NCI-H1092 treated with DMSO at 0.1 percent for 48 hours (cell line): ENCODE data around the gene GDF15.
A peak's percentile ranks its signal among the peaks of the same experiment; 100 is the strongest.

Experiments used
- DNase-seq: peaks from one replicate; lab custom pipeline; 2025; lab: John Stamatoyannopoulos, UW

The GDF15 gene

GRCh38 chr19:18419195-18419698 is 33.3 kb downstream of the GDF15 start, which contains the start of gene SSBP4:
SSBP4 (plus strand) TSS chr19:18419398; CDS start chr19:18419649, 251 bp downstream.
- peak; percentile 73 for DNase-seq

- peak; percentile 20 for DNase-seq
Observed at GRCh38 chr19:18419699-18420460, 33.9 kb downstream of the GDF15 start.

- no peak for DNase-seq
Observed at GRCh38 chr19:18420930-18421329, 35.0 kb downstream of the GDF15 start.

DNA sequence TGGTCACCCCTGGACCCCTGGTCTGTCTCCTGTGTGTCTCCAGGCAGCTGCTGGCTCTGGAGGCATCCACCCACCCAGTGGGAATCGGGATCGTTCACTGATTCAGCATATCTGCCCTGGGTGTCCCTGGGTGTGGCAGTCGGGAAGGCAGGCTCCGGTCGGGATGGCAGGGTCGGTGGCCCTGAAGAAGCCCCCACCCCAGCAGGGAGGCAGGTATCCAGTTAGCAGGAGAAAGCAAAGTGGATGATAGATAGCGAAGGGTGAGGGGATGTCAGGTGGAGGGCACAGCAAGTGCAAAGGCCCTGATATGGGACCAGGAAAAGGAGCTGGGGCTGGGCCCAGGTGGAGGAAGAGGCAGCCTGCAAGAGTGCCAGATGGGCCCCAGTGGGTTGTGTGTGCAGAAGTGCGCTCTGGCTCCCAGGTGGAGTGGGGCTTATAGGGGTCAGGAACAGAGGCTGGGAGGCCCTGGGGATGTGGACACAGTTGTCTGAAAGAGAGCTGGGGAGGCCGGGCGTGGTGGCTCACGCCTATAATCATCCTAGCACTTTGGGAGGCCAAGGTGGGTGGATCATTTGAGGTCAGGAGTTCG is 35.5 kb downstream of the GDF15 start:
- no peak for DNase-seq

GRCh38 chr19:18422530-18423191 is 36.7 kb downstream of the GDF15 start:
- DNase-seq, result no peak

DNA sequence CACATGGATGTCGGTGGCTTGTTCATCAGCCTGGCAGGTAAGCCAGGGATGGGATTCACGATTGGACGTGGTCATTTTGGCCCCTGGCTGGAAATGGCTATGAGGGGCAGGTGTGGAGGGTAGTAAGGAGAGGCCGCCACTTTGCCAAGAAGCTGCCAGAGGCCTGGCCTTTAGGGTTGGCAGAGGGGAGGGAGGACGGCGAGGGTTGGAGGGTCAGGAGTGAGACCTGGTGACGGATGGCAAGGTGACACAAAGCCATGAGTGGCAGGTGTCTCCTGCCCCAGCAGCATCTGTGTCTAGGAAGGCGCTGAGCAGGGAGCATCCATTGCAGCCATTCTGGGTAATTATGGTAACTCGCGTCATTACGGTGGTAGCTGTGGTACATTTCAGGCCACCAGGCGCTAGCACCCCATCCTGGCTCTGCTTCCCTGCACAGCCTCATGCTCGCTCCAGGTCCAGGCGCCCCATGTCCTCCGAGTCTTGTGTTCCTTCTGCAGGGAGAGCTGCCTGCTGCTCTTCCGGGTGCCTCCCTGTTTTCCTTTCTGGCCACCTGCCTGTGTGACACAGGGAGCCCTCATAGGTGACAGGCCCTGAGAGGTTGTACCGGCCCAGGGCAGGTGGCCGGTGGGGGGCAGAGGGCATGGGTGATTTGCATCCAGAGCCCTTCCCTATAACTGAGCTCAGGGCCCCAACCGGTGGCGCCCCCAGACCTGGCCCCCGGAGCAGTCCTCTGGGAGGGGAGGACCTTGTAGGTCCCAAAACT is 37.5 kb downstream of the GDF15 start:
- no peak for DNase-seq

DNA sequence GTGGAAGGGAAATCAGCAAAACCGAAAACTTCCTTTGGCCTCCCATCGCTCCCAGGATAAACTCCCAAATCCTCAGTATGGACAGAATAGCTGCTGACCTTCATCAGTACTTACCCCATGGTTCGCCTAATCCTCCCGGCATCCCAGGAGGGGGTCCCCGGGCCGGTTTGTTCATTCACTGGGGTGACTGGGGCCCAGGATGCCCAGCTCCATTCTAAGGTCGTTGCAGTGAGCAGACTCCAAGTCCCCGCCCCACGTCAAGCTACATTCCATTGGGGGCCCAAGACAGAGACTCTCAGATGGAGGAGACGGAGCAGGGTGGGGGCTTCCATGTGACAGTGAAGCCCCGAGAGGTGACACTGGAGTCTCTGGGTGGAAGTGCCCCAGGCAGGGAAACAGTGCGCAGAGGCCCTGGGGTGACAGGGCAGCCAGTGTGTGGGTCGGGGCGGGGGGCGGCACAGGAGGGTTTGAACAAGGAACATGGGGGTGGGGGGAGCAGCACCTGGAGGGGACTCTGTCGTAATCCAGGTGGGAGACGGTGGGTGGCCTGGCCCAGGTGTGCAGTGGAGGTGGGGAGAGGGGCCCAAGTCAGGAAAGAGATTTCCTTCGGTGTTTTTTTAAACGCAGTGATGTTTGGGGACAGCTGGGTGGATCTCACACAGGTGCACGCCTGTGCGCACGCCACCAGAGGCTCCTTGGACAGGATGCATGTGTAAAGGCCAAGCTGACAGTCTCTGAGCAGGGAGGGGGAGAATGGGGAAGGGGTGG is 38.3 kb downstream of the GDF15 start:
- no peak for DNase-seq

GRCh38 chr19:18424890-18425514 is 39.0 kb downstream of the GDF15 start:
- no peak for DNase-seq

GRCh38 chr19:18425515-18426415 is 39.8 kb downstream of the GDF15 start:
- no peak for DNase-seq

GRCh38 chr19:18426416-18426767 is 40.4 kb downstream of the GDF15 start:
- DNase-seq, result no peak

DNA sequence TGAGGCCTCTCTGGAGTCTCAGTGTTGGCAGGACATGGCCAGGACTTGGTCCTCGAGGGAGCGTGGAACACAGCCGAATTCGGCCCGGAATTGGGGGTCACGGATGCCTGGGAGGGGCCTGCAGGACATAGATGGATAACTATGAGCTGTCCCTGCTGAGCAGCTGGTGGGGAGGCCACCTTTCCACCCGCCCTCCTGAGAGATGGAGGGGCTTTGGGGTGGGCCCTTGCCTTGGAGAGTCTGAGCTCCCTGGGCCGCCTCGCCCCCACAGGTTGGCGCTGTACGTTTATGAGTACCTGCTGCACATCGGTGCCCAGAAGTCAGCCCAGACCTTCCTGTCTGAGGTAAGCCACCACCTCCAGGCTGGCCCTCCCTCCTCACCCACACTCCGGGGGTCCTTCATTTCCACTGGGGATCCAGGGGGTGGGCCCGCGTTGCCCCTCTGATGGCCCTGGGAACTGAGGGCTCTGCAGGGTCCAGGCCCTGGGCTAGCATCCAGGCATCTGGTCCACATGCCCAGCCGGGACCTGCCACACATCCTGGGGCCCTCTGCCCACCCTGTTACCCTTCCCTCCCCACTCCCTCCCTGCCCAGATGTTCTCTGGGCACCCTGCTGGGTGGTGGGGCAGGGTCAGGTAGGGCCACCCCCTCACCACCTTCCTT is 41.3 kb downstream of the GDF15 start:
- no peak for DNase-seq

GRCh38 chr19:18427743-18428113 is 41.8 kb downstream of the GDF15 start:
- no peak for DNase-seq

- DNase-seq, result no peak
Observed at GRCh38 chr19:18428173-18428786, 42.3 kb downstream of the GDF15 start.

DNA sequence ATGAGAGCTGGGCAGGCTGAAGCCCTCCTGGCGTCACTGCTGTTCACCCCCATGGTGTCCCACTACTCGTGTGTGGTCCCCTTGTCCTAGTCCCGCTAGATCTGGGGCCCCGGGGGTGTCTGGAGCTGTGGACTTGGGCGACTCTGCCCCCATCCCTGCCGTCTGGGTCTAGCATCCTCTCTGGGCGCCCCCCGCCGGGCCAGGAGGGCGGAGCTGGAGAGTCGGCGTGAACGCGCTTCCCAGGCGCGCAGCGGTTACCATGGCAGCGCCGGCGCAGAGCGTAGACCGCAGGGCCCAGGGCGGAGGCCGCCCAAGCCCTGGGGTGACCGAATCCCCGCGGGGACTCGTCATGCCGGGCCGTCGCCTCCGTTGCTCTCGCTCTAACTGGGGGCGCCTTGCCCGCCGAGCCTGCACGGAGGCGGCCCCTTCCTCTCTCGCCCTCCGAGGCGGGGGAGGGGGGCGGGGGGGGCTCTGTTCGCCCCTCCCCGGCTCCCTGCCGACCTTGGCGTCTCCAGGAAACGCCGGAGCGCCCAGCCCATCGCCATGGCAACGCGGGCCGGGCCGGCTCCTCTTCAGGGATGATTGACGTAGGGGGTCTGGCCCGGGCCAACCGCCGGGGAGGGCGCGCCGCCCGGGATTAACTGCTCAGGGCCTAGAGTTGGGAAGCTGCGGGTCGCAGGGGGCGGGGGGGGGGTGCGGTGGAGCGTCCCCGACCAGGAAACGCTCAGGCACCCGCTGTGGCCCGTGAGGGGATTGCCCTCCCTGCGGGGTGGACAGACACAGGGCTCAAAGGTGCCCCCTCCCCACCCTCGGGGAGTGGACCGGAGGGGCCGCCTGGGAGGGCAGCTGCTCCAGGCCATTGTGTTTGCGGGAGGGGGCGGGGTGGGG is 43.1 kb downstream of the GDF15 start:
- DNase-seq, result peak; percentile 79

GRCh38 chr19:18429717-18430416 is 43.9 kb downstream of the GDF15 start:
- DNase-seq, result no peak

DNA sequence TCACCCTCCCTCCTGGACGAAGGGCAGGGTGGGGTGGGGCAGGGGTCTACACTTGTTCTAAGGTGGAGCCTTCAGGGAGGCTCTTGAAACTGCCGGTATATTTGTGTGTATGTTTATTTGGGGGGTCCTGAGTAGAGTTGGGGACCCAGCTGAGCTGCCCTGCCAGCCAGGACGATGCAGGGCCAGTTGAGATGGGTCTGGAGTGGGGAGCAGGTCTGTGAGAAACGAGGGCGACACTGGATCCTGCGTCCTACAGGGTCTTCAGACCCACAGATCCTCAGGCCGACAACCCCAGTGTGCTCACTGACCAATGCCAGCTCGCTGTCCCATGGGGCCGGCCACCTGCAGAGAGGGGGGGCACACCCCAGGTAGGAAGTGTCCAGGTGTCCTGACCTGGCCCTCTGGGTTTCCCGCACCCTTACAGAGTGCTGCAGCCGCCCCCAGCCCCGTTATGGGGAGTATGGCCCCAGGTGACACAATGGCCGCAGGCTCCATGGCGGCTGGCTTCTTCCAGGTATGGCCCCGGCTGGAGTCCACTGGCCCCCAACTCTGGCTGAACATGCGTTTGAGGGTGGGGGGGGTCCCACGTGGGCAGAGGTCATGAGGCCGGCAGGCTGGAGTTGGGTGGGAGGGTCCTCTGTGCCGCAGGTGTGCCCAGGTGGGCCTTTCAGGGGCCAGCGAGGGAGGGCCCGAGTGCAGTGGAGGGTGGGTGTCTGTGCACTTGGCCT is 44.6 kb downstream of the GDF15 start:
- no peak for DNase-seq
